ENCODE data around the gene LEF1. TPM values are rescaled to one million over a fixed set of nuclear protein-coding genes. Genes with fewer than 3 reads are reported as not detected.

The LEF1 gene
- polyA plus RNA-seq (ENCODE audit: insufficient read length): 6.7 TPM

GRCh38 chr4:108168671-108169523, at the start of gene LEF1:
Gene LEF1, minus strand, starts transcription at chr4:108168932. Its CDS starts 1,165 bp downstream, at chr4:108167767.
- no peak for DNase-seq (ENCODE audit: low read depth)

GRCh38 chr4:108216510-108216909, 47.8 kb upstream of the LEF1 start:
- DNase-seq (ENCODE audit: low read depth): no peak

DNA sequence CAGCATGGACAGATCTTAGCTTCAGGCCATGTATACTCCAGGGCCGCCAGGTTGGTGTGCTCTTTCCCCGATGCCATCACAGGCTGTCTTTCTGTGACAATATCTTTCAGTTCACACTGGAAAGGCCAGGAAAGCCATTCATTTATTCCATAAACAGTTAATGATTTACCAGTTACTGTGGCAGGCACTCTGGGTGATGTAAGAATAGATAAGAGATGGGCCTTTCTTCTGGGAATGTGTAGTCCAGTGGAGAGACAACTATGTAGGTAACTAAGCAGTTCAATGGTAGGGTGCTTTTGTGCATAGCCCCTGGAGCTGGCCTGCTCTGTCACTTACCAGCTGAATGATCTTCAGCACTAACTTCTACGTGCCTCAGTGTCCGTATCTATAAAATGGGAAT, 46.3 kb upstream of the LEF1 start:
- DNase-seq (ENCODE audit: low read depth): no peak

DNA sequence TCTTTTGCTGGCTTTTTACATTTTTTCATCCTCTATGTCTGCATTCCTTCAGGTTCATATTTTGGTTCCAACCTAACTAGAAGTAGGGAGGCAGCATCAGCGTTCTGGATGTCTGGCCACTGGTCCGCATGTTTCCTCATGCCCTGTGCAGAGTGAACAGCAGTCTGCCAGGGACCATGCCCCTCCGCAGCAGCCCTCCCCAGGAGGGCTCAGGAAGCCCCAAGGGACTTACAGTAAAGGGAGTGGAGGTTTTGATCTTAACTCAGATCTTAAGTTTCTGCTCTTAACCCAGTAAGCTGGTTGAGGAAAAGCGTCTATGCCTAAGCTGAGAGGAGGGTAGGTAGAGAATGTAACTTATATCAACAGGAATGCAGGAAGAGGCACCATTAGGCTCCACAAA, 45.0 kb upstream of the LEF1 start:
- DNase-seq (ENCODE audit: low read depth): no peak

DNA sequence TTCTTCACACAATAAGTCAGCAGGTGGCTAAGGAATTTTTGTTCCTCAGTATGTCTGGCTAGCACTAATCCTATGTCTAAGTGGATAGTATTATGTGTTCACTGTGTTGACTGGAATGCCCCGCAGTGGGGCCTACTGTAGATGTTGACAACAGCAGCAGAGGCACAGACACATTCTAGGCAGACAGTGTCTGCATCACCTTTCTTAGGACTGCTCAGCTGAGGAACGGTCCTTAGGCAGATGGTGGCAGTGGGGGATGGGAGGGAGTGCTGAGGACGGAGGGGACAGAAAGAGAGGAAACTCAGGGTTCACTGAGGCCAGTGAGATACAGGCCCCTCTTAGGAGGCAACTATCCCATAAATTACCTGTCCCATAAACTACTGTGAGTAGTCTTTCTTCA, 44.6 kb upstream of the LEF1 start:
- DNase-seq (ENCODE audit: low read depth): no peak

DNA sequence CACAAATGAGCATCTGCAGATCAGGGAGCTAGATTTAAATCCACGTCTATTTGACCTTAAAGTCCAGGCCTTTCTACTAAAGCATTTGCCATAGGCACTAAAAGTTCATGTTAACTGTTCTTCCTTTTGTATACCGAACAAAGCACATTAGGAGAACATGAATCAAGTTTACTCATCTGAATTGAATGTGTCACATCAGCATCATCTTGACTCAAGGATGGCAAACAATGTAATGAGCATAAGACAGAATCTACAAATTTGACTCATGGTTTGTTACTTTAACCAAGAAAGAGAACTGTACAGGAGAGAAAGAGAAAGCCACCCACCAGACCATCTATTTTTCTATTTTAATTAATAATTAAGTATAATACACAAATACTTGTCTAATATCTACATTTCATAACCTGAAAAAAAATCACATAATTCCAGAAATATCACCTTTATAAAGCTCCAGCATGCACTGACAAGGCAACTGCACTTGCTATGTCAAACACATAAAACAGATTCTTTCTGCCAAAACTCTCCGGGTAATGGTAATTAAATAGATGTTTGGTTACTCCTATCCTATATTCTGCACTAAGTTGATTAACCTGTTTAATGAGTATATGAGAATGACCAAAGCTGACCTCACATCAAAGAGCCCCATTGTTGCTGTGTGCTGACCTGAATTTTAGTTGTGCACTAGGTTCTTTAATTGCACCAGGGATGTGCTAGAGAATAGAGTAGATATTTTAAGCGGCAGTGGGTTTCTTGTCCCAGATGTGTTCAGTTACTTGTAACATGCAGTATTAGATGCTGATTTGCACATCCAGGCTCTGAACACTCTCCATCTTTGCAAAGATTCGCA, 42.5 kb upstream of the LEF1 start:
- DNase-seq (ENCODE audit: low read depth): no peak

GRCh38 chr4:108209489-108209888, 40.8 kb upstream of the LEF1 start:
- no peak for DNase-seq (ENCODE audit: low read depth)

DNA sequence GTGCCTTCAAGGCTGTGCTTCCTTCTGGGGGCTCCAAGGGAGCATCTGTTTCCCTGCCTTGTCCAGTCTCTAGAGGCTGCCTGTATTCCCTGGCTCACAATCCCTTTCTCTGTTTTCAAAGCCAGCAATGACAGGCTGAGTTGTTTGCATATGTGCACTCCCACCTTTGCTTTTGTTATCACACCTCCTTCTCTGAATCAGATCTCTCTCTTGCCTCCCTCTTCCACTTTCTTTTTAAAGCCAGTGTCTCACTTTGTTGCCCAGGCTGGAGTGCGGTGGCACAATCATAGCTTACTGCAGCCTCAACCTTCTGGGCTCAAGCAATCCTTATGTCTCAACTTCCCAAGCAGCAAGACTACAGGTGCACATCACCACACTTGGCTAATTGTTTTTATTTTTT, 37.1 kb upstream of the LEF1 start:
- DNase-seq (ENCODE audit: low read depth): no peak

DNA sequence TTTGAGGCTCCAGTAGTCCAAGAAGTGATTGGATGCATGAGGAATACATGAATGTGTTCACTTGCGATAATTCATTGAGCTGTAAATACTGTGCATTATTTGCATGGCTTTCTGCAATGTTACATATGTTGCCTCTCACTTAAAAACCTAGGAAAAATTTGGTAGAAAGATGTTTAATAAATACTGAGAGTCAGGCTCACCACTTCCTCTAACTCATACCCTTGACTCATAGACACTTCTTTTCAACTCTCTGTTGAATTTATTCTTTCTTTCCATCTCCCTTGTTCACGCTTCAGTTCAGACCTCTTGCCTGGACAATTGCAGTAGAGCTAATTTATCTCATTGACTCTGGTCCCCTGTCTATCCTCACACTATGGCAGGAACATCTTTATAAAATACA, 35.8 kb upstream of the LEF1 start:
- DNase-seq (ENCODE audit: low read depth): no peak

- no peak for DNase-seq (ENCODE audit: low read depth)
Measured at GRCh38 chr4:108203377-108203776, 34.6 kb upstream of the LEF1 start.

- DNase-seq (ENCODE audit: low read depth): no peak
Measured at GRCh38 chr4:108201774-108202173, 33.0 kb upstream of the LEF1 start.

DNA sequence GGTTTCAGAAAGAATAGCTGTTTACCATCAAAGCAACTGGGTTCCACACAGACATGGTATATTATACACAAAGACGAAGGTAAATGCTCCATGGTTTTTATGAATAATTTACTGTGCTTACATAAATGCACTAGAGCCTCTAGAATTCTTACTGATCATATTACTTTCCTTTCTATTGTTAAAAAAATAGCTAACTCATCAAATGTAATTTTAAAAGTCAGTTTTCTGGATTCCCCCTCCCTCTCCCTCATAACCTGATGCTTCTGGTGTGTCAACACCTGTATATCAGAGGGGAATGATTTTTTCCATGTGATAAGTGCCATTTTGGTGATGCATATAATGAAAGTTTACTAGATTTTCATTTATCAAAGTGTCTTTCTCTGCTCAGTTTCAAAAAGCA, 31.1 kb upstream of the LEF1 start:
- no peak for DNase-seq (ENCODE audit: low read depth)

GRCh38 chr4:108193886-108194672, 25.3 kb upstream of the LEF1 start:
- DNase-seq (ENCODE audit: low read depth): no peak

GRCh38 chr4:108192935-108193334, 24.2 kb upstream of the LEF1 start:
- no peak for DNase-seq (ENCODE audit: low read depth)

- no peak for DNase-seq (ENCODE audit: low read depth)
Measured at GRCh38 chr4:108192056-108192455, 23.3 kb upstream of the LEF1 start.

GRCh38 chr4:108191269-108191914, 22.7 kb upstream of the LEF1 start:
- DNase-seq (ENCODE audit: low read depth): no peak

- DNase-seq (ENCODE audit: low read depth): no peak
Measured at GRCh38 chr4:108188770-108189169, 20.0 kb upstream of the LEF1 start.

- no peak for DNase-seq (ENCODE audit: low read depth)
Measured at GRCh38 chr4:108185252-108185651, 16.5 kb upstream of the LEF1 start.

GRCh38 chr4:108184453-108185049, 15.8 kb upstream of the LEF1 start:
- no peak for DNase-seq (ENCODE audit: low read depth)

DNA sequence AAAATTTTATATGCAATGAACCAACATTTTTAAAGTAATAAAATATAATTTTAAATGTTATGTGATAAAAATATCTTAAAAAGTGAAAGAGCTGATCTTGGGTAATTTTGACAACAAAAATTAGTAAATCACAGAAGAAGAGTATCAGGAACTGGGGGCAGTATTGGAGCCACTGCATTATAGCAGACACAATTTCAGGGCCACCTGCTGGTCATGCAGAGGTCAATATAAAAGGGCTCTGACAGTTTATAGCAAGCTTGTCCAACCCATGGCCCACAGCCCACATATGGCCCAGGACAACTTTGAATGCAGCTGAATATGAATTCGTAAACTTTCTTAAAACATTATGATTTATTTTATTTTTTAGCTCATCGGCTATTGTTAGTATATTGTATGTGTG, 13.0 kb upstream of the LEF1 start:
- no peak for DNase-seq (ENCODE audit: low read depth)

DNA sequence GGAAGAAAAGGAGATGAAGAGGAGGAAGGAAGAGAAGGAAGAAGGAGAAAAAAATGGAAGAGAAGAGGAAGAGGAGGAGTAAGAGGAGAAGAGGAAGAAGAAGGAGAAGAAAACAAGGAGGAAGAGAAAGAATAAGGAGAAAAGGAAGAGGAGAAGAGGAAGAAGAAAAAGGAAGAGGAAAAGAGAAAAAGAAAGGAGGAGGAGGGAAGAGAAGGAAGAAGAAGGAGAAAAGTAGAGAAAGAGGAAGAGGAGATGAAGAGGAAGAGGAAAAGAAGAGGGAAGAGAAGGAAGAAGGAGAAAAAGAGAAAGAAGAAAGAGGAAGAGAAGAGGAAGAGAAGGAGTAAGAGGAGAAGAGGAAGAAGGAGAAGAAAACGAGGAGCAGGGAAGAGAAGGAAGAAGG, 11.8 kb upstream of the LEF1 start:
- no peak for DNase-seq (ENCODE audit: low read depth)

Measured in forelimb muscle (tissue), 1 donor.